SIG-M5 treated with dmso at 0.1 percent for 504 hours (cell line): ENCODE measurements around the gene CDKN2B-AS1.

Experiments
- DNase-seq: peaks from one replicate; lab custom pipeline; 2025; ENCODE audit not compliant: unreplicated experiment; lab: John Stamatoyannopoulos, UW

The CDKN2B-AS1 gene

DNA sequence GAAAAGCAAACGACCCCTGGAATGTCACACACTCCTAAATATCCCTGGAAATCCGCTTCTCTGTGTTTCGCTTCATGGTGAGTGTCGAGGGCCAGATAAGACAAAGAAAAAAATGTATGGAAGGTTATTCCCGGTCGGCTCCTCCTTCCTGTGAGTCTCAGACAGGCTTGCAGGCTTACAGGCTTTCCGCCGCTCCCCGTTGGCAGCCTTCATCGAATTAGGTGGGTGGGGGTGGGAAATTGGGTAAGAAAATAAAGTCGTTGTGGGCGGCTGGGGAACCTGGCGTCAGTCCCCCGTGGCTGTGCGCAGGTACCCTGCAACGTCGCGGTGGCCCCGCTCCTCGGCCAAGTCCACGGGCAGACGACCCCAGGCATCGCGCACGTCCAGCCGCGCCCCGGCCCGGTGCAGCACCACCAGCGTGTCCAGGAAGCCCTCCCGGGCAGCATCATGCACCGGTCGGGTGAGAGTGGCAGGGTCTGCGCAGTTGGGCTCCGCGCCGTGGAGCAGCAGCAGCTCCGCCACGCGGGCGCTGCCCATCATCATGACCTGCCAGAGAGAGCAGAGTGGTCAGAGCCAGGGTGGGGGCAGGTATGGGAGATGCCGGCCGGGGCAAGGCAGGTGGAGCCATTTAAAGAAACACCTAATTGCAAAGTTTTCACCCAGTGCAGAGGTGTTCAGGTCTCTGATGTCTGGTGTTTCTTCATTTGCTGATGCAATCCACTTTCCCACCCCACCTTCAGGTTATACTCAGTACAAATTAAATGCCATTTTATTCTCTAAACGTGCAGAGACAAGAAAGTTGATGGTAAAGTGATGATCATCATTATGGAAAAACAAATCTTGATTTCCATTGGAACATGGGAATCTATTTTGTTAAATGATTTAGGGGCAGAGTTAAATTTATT lies 11.4 kb downstream of the CDKN2B-AS1 start:
- DNase-seq, result no peak

DNA sequence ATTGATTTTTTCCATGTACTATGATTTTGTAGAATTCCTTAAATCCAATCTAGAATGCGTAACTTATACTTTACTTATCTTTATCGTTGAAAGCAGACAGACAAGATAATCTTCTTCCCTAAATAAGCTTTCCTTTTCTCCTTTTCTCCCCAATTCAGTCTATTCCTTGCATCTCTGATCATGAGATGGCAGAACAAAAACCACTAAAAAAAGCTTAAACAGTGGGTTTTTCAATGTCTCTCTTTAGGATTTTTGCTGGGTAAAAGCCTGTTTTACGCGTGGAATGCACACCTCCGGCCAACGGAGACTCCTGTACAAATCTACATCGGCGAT lies 13.8 kb downstream of the CDKN2B-AS1 start:
- DNase-seq, result no peak

DNA sequence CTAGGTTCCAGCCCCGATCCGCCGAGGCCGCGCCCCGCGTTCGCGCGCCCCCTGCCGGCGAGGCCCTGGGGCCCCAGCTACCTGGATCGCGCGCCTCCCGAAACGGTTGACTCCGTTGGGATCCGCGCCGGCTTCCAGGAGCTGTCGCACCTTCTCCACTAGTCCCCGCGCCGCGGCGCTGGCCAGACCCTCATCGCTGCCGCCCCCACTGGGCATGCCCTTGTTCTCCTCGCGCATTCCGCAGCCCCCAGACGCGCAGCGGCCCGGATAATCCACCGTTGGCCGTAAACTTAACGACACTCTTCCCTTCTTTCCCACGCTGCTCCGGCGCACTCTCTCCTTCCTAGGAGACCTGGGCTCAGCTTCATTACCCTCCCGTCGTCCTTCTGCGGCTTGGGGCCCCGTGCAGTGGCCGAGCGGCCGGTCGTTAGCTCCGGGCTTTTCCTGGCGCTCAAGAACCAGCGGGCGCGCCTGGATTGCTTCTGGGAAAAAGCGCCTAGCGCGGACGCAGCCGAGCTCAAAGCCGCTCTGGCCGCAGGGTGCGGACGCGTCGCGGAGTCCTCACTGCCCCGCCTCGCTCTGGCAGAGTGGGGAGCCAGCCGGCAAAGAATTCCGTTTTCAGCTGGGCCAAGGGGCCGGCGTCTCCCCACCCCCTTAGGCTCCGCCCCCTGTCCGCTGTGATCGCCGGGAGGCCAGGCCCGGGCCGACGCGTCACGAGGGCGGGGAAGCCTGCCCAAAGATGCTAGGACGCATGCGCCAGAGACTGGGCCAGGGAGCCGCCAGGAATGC lies 14.3 kb downstream of the CDKN2B-AS1 start, which contains the start of gene CDKN2B:
TSS of gene CDKN2B (minus strand) at position 589 of the 789 bp plus-strand sequence. CDS start at position 237, 352 bp downstream.
- peak; percentile 74 for DNase-seq

DNA sequence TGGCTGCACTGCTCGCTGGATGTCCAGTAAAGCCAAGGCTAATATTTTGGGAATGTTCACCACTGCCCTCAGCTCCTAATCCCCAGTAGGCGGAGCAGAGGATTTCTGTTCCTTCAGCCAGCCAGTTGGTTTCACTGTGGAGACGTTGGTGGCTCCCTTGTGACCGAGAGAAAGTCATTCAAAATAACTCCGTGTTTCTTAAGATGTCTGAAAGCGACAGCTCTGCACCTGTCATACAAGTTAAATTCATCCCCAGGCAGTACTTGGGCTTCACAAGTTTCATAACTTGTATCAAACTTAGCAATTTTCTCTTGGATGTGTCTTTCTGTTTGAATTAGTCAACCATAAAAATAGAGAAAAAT lies 14.9 kb downstream of the CDKN2B-AS1 start:
- peak; percentile 68 for DNase-seq

DNA sequence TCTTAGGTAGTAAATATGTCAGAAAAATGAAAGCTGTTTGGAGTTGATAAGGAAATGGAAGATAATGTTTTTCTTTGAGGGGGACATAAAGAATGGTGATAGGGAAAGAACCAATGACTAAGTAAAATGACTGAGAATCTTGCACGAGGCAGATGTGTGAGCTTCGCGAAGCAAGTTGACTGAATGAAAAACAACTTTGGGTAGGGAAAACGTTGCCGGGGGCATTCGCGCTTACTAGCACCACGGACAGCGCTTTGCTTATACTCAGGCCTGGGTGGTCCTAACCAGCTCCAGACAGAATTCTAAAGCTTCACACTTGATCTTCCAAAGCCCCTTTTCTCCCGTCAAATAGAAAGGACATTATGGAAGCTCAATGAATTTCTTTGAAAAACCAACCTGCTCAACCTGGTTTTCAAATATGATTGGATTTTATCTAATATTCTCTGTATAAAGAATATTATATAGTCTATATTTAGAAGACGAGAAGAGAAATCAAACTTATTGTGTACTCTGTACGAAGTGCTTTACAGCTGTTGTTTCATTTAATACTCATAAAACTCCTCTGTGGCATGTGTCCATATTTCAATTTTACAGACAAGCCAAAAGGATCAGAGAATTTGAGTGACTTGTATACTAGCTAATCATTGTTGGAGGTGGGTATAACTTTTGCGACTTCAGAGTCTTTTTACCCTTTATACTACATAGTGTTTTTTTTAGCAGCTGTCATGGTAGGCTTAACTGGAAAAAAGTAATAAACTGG lies 16.5 kb downstream of the CDKN2B-AS1 start:
- DNase-seq, result no peak

DNA sequence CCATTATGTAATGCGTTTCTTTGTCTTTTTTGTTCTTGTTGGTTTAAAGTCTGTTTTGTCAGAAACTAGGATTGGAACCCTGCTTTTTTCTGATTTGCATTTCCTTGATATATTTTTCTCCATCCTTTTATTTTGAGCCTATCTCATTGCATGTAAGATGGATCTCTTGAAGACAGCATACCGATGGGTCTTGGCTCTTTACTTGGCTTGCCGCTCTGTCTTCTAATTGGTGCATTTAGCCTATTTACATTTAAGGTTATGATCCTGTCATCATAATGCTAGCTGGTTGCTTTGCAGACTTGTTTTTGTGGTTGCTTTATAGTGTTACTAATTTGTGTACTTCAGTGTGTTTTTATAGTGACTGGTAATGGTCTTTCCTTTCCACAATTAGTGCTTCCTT lies 27.8 kb downstream of the CDKN2B-AS1 start:
- no peak for DNase-seq

DNA sequence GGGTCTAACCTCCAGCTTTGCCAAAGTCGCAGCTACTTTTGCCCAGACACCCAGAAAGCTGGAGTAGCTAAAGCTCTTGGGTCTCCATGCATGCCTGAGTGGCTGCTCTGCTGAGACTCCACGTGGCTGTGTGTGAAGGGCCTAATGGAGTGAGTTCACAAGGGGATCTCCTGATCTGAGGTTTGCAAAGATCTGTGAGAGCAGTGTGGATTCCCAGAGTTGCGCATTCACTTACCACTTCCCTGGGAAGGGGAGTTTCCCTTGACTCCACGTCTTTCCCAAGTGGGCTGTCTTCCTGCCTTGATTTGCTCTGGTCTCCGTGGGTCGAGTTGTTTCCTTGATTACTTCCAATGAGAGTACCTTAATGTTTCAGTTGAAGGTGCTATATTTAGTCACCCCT lies 32.1 kb downstream of the CDKN2B-AS1 start:
- DNase-seq, result no peak

DNA sequence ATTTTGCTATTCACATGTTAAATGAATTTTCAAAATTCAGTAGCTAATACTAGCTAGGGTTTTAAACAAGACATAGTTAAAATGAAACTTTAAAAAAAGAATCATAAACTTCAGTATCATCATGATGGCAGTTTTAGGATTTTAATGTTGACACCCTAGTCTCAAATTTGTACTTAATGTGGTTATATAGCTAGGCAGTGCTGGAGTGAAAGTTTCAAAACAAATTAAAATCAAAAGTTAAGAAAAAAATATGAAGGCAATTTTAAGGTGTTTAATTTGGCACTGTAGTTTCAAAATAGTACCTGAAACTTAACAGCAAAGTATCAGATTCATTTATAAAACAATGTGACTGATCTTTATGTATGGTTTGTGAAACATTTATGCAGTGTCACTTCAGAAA lies 33.8 kb downstream of the CDKN2B-AS1 start:
- no peak for DNase-seq

DNA sequence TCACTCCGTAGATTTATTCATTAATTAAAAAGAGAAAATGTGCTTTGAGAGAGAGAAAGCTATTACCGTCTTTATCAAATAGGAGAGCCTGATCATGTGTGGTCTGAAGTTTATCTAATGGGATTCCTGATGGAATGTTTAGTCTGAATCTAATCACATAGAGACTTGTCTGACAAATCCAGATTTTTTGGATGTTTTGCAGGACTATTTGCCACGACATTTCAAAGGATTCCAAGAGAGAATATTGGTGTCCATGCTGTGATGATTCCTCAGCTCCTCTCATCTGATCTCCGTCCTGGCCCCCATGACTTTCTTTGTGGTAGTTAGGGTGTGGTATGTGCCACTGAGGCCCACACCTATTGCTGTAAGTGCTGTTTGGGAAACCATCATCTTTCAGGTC lies 34.6 kb downstream of the CDKN2B-AS1 start:
- no peak for DNase-seq

DNA sequence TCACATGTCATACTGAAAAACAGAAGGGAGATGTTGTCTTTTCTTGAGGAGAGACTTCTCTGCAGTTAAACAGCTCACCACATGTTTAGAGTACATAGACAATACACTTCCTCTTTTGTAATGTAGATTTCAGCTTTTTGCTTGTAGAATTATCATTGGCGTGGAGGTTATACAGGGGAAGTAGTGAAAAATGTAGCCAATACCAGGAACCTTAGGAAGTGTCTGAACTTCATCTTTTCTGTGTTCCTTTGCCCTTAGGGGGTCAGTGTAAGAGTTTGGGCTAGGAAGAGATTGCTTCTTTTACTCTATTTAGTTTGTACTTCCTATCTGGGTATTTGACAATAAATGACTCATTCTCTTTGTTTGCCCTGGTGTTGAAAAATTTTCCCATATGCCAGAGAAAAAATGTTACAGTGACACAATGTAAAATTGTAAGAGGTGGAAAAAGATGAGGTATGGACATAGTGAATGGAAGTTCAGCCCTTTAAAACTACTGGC lies 35.6 kb downstream of the CDKN2B-AS1 start:
- DNase-seq, result peak; percentile 99

DNA sequence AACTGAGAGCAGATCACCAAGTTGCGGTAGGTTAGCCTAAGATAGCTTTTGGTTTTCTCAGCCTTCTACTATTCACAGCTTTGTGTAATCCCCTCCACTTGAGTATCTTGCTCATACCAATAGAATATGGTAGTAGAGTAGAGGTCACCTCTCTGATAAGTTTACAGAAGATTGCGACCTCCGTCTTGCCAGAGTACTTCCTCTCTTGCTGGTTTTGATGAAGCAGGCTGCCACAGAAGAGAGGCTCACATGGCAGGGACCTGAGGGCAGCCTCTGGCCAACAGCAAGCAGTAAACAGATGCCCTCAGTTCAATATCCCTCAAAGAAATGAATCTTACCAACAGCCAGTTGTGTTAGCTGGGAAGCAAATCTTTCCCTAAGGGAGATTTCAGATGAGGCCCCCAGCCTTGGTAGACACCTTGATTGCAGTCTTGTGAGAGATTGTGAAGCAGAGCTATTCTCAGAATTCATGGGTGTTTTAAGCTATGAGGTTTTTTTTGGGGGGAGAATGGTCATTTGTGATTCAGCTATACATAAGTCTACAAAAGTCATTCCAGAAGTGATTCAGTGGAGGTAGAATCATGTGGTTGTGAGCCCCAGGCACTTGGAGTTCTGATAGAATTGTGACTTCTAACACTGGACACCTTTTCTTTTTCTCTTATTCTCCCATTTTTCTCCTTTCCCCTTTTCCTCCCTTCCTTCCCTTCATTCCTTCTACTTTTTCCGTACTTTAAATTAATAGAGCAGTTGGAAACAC lies 37.2 kb downstream of the CDKN2B-AS1 start:
- DNase-seq, result peak; percentile 24

DNA sequence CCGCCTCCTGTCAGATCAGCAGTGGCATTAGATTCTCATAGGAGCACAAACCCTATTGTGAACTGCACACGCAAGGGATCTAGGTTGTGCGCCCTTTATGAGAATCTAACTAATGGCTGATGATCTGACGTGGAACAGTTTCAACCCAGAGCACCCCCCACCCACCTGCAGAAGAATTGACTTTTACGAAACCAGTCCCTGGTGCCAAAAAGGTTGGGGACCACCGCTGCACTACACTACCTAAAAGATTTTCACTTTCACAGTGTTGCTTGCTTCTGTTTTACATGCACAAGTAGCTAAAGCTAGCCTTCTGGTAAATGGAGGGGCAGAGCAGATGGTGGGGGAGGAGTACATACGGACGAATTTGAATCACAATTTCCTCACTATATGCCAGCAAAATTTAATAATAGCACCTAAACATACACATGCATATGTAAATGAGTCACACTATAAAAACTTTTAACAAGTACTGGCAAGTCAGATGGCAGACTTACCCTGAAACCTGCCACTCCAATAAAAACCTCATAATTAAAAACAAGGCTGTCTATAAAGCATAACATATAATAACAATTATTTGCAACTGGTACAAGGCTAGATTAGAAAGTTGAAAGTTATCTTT lies 38.5 kb downstream of the CDKN2B-AS1 start:
- no peak for DNase-seq

DNA sequence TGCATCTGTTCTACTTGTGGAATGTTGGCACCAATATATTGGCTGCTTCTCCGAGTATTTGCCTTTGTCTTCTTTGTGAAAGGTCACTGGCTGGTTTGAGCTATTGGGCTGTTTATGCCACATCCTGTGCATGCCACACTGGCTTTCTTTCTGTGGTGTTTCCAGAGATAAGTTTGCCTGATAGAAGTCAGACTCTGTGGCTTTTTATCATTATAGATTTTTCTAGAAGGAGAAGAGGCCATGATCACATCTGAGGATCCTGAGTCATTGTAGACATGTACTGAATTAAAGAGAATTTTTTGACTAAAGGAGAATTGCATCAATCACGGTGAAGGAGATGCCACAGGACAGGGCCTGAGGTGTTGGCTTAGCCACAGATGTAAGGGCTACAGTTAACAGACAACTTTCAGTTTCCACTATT lies 41.0 kb downstream of the CDKN2B-AS1 start:
- DNase-seq, result no peak

DNA sequence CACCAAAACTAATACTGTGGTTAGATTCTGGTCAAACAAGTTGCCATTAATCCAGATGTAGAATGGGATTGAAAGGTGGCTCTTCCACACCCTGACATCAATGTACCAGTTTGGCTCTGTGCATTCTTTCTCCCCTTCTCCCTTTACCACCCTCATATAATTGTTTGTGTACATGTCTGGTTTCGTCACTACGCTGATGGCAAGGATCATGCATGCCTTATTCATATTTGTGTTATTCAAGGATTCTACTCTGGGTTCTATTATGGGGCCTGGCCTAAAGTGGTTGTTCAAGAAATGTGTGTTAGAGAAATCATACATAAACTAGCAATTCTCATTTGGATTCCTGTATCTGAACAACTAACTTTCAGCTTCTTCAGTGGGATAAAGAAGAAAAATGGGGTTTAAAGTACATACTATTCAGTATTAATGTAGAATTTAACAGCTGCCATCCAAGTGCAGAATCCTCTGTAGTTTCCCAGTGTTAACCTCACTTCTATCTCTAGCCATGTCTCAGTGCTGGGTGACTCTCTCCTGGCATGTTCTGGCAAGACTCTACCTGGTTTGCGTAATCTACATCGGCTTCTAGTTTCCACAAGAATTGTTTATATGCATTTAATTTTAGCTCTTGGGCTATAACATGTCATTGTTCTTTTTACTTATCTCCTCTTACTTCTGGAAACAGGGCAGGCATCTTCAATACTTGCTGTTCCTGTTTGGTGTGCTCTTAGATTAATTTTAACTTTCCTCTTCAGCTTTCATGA lies 42.5 kb downstream of the CDKN2B-AS1 start:
- no peak for DNase-seq

DNA sequence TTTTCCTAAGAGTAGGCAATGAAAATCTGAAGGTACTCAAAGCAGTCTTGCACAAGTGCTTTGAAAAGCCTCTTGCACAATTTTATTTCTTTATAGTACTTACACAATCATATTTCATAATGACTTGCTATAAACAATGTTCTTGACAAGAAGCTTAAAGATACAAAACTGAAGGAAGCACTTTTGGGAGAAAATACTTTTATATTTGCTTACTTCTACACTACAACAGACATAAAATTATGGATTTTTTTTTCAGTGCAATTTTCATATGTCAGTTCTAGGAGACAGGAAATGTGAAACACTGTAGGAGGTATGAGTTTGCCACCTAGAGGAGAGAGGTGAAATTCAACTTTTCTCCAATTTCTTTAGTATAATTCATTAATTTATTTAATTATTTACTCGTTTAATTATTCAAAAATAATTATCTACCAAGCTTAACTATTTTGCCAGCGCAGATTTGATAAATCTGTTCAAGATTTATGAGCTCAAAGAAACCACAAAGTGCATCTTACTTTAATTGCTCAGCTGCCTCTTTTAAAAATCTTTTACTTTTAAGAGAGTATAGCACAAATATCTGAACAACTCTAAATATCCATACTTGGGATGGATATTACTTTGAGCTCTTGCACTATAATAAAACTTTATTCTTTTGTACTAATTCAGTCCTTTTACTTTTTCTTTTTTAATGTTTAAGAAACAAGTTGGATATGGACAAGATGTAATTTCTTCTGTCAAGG lies 43.5 kb downstream of the CDKN2B-AS1 start:
- peak; percentile 39 for DNase-seq

DNA sequence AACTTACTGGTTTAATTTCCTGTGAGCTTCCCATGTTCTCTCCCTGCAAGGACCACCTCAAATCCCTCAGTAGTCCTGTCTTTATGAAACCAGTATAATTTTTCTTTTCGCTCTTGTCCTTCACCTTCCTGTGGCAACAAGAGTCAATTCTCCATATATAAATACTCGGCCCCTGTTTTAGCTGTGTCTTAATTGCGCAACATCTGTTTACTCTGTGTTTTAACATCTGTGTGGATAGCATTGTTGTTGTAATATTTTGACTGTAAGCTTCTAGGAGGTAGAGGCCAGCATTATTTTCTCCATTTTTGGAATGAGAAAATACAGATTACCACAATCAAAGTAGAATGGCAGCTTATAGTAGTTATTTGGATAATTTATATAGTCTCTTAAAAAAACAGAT lies 44.7 kb downstream of the CDKN2B-AS1 start:
- no peak for DNase-seq

DNA sequence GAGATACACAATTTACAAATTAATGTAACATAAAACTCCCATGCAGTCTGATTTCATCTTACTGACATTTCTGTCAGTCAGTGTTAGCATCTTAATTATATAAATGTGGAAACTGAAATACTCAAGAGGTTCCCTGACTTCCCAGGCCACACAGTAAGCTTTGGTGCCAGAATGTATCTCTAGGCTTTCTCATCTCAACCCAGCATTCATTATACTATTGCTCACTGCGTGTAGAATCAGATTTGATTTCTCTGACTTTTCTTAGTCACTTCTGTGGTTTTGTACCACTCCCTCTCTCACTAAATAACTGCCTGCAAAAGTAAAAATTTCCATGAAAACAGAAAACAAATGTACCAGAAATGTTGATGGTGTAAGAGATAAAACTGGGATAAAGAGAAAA lies 46.2 kb downstream of the CDKN2B-AS1 start:
- DNase-seq, result no peak

DNA sequence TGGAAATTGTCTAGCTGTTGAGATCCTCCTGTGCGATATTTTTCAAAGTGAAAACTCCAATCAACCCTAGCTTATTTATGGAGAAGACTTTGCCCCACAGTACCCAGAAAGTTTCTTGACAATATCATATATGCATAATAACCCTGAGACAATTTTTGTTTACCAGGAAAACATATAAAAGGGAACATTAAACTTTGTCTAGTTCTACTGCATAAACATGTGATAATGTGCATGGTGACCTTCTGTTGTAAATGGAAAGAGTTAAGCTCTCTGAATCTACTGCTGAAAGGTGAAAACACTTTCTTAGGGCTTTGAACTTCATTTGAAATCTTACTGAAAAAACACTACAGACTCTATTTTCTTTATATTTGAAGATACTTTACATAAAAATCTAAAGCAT lies 46.8 kb downstream of the CDKN2B-AS1 start:
- DNase-seq, result no peak

DNA sequence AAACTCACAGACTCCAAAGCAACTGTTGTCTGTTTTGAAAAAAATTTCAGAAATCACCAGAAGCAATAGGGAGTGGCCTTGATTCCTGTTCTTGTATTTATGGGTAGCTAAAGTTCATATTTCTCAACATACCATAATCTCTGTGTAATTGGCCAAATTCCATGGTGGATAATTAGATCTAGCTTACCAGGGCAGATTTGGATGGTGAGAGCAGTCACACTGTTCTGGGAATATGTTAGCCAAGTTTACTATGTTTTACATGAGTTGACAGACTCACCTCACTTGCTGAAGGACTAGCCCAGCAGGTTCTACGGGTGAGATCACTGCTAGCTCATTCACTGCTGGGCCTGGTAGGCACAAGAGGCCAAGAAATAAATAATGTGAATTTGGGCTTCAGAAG lies 47.2 kb downstream of the CDKN2B-AS1 start:
- no peak for DNase-seq
